ENCODE measurements around the gene AUP1.

GRCh38 chr2:74524955-74525716 lies 4.4 kb downstream of the AUP1 start:
- TF ChIP-seq, protein P1, sequence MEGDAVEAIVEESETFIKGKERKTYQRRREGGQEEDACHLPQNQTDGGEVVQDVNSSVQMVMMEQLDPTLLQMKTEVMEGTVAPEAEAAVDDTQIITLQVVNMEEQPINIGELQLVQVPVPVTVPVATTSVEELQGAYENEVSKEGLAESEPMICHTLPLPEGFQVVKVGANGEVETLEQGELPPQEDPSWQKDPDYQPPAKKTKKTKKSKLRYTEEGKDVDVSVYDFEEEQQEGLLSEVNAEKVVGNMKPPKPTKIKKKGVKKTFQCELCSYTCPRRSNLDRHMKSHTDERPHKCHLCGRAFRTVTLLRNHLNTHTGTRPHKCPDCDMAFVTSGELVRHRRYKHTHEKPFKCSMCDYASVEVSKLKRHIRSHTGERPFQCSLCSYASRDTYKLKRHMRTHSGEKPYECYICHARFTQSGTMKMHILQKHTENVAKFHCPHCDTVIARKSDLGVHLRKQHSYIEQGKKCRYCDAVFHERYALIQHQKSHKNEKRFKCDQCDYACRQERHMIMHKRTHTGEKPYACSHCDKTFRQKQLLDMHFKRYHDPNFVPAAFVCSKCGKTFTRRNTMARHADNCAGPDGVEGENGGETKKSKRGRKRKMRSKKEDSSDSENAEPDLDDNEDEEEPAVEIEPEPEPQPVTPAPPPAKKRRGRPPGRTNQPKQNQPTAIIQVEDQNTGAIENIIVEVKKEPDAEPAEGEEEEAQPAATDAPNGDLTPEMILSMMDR (IDR thresholded peaks at IDR 0.05), result no peak
- TF ChIP-seq POLR2A (IDR thresholded peaks at IDR 0.05), result no peak

All from body of pancreas (tissue), 4 donors.